Spleen (tissue), 7 donors: ENCODE data around the gene BORA.

ENCODE experiments used
- CTCF ChIP-seq, 11 experiments: fragments of 200-600 bp in 7 of 11; fragments of 450-650 bp in 4 of 11; sonication (generic) in 4 of 11; IDR thresholded peaks in 8 of 11; conservative IDR thresholded peaks in 3 of 11; 1 replicate in 7 of 11; 2 replicates in 4 of 11; pipeline versions ENCODE4 v1.4.0 to v1.8.0; 2016 to 2021; ENCODE audit warnings: antibody characterized with exemption in 11 of 11, inconsistent platforms in 4 of 11, mild to moderate bottlenecking in 1 of 11
- POLR2A ChIP-seq, 3 donors: fragments of 450-650 bp; IDR thresholded peaks; one replicate each; pipeline ENCODE4 v1.5.1; 2017; ENCODE audit warnings: antibody characterized with exemption in 3 of 3, mild to moderate bottlenecking in 1 of 3
- POLR2AphosphoS5 ChIP-seq, 3 donors: sonication (generic); formaldehyde crosslinking; IDR thresholded peaks; one replicate each; pipeline ENCODE4 v1.5.1; 2017; ENCODE audit warnings: antibody characterized with exemption in 3 of 3
- donor health status: DM: no; HTN: no; CAD: no; lungs with moderate emphysema.
- donor health status: DM: no; HTN: no; CAD: no.
- donor health status: DM: no; HTN: no; CAD: no.

GRCh38 chr13:72737033-72737432, 9.3 kb downstream of the BORA start:
- no peak for TF ChIP-seq CTCF (IDR thresholded peaks at IDR 0.05 in 8 of 11, conservative IDR thresholded peaks at IDR 0.05 in 3 of 11)
- no peak for TF ChIP-seq POLR2A (IDR thresholded peaks at IDR 0.05)
- no peak for TF ChIP-seq POLR2AphosphoS5 (IDR thresholded peaks at IDR 0.05)
